Trophoblast cell (in vitro differentiated cells and primary cell): ENCODE data around the gene ESYT2.

Source experiments
- DNase-seq, 2 donors: peaks; one replicate each; pipeline ENCODE4 v3.0.0-alpha.2; 2016
- H2AFZ ChIP-seq: 2 replicates; pipeline ENCODE4 v1.6.1; 2013; ENCODE audit warnings: low read length, moderate library complexity, mild to moderate bottlenecking; ENCODE audit not compliant: insufficient read depth, poor library complexity
- H2AK5ac ChIP-seq: 2 replicates; pipeline ENCODE4 v1.6.1; 2013; ENCODE audit warnings: mild to moderate bottlenecking, low read length
- H2BK120ac ChIP-seq: 2 replicates; pipeline ENCODE4 v1.6.1; 2013; ENCODE audit warnings: low read length, mild to moderate bottlenecking, moderate library complexity; ENCODE audit not compliant: insufficient read depth, poor library complexity
- H2BK12ac ChIP-seq: 2 replicates; pipeline ENCODE4 v1.6.1; 2013; ENCODE audit warnings: mild to moderate bottlenecking, low read length, moderate library complexity
- H2BK5ac ChIP-seq: 2 replicates; pipeline ENCODE4 v1.6.1; 2013; ENCODE audit warnings: low read length, low read depth, moderate library complexity, mild to moderate bottlenecking; ENCODE audit not compliant: poor library complexity
- H3K14ac ChIP-seq: 2 replicates; pipeline ENCODE4 v1.6.1; 2013; ENCODE audit warnings: mild to moderate bottlenecking, low read length
- H3K18ac ChIP-seq: 2 replicates; pipeline ENCODE4 v1.6.1; 2013; ENCODE audit warnings: mild to moderate bottlenecking, low read length
- H3K23ac ChIP-seq: 2 replicates; pipeline ENCODE4 v1.6.1; 2013; ENCODE audit warnings: low read length
- H3K27ac ChIP-seq: 2 replicates; pipeline ENCODE4 v1.5.1; 2013; ENCODE audit warnings: low read depth, mild to moderate bottlenecking, inconsistent platforms, low read length, moderate library complexity
- H3K27me3 ChIP-seq: 2 replicates; pipeline ENCODE4 v1.6.1; 2013; ENCODE audit warnings: inconsistent platforms, mild to moderate bottlenecking, low read length, moderate library complexity; ENCODE audit not compliant: insufficient read depth
- H3K36me3 ChIP-seq, 2 experiments: 1 replicate in 1 of 2; 2 replicates in 1 of 2; pipeline ENCODE4 v1.6.1; 2013; ENCODE audit warnings: low read length in 2 of 2, mild to moderate bottlenecking in 2 of 2, moderate library complexity in 1 of 2; ENCODE audit not compliant: insufficient read depth in 2 of 2, control insufficient read depth in 1 of 2
- H3K4ac ChIP-seq: 2 replicates; pipeline ENCODE4 v1.6.1; 2013; ENCODE audit warnings: low read depth, mild to moderate bottlenecking, low read length, moderate library complexity
- H3K4me1 ChIP-seq, 2 experiments: 1 replicate in 1 of 2; 2 replicates in 1 of 2; pipeline ENCODE4 v1.6.1; 2013; ENCODE audit warnings: low read length in 2 of 2, mild to moderate bottlenecking in 2 of 2, moderate library complexity in 1 of 2; ENCODE audit not compliant: insufficient read depth in 2 of 2, control insufficient read depth in 1 of 2
- H3K4me2 ChIP-seq: 2 replicates; pipeline ENCODE4 v1.6.1; 2013; ENCODE audit warnings: inconsistent platforms, mild to moderate bottlenecking, low read length, moderate library complexity
- H3K4me3 ChIP-seq: 2 replicates; pipeline ENCODE4 v1.5.1; 2013; ENCODE audit warnings: mild to moderate bottlenecking, low read depth, low read length, inconsistent platforms
- H3K79me1 ChIP-seq: one replicate; pipeline ENCODE4 v1.6.1; 2013; ENCODE audit warnings: low read length
- H3K79me2 ChIP-seq: 2 replicates; pipeline ENCODE4 v1.6.1; 2013; ENCODE audit warnings: low read length, mild to moderate bottlenecking; ENCODE audit not compliant: control insufficient read depth, insufficient read depth, poor library complexity
- H3K9ac ChIP-seq: 2 replicates; pipeline ENCODE4 v1.6.1; 2013; ENCODE audit warnings: mild to moderate bottlenecking, low read length
- H3K9me3 ChIP-seq: 2 replicates; pipeline ENCODE4 v1.6.1; 2013; ENCODE audit warnings: low read depth, mild to moderate bottlenecking, control low read depth, inconsistent platforms, low read length; ENCODE audit not compliant: insufficient read depth
- H4K12ac ChIP-seq: 2 replicates; pipeline ENCODE4 v1.6.1; 2013; ENCODE audit warnings: low read depth, mild to moderate bottlenecking, low read length, moderate library complexity
- H4K8ac ChIP-seq: 2 replicates; pipeline ENCODE4 v1.6.1; 2013; ENCODE audit warnings: low read depth, mild to moderate bottlenecking, low read length, moderate library complexity
- H4K91ac ChIP-seq: one replicate; pipeline ENCODE4 v1.6.1; 2013; ENCODE audit warnings: low read depth, mild to moderate bottlenecking, low read length, moderate library complexity
- WGBS: extraction: QIAGEN DNeasy Blood & Tissue Kit; methylation state at CpG from one replicate; pipeline ENCODE4 v1.1.7; 2013; ENCODE audit warnings: missing lambda C conversion rate; ENCODE audit not compliant: insufficient read length, insufficient coverage; ENCODE audit errors: extremely low coverage; 5-methylcytosine and 5-hydroxymethylcytosine counted together

Gene ESYT2

GRCh38 chr7:158809596-158809995 lies 19.7 kb downstream of the ESYT2 start:
- Histone ChIP-seq H3K27ac (no peak overlapping the region), H3K79me1 (peaks cover 10% of the 10 kb centered on the region), H3K36me3 (peaks cover 6 to 8% of the 10 kb centered on the region in 2 experiments), H4K91ac (no peak overlapping the region), H2AK5ac (no peak overlapping the region), H2BK12ac (no peak overlapping the region), H2BK120ac (no peak overlapping the region), H4K12ac (no peak overlapping the region), H2AFZ (no peak overlapping the region), H3K4me3 (no peak overlapping the region), H3K4ac (no peak overlapping the region), H4K8ac (no peak overlapping the region), H3K9me3 (peaks cover 1% of the 10 kb centered on the region), H3K27me3 (no peaks in the 10 kb centered on the region), H3K79me2 (peaks cover 17% of the 10 kb centered on the region), H3K4me1 (peaks cover 12 to 16% of the 10 kb centered on the region in 2 experiments), H2BK5ac (no peak overlapping the region), H3K9ac (no peak overlapping the region), H3K4me2 (no peak overlapping the region), H3K14ac (no peak overlapping the region), H3K18ac (no peak overlapping the region), H3K23ac (no peak overlapping the region)
- no CpG with 5 or more reads among the region's 1 CpG for WGBS
- no peak for DNase-seq

GRCh38 chr7:158808126-158808525 lies 21.2 kb downstream of the ESYT2 start:
- Histone ChIP-seq H2BK12ac (peak overlapping the region; percentile 79), H3K4ac (peak overlapping the region; percentile 13), H3K9me3 (peaks cover 5% of the 10 kb centered on the region), H3K36me3 (peaks cover 9 to 11% of the 10 kb centered on the region in 2 experiments), H2AFZ (no peak overlapping the region), H4K91ac (no peak overlapping the region), H3K4me1 (peaks cover 10 to 17% of the 10 kb centered on the region in 2 experiments), H3K27me3 (no peaks in the 10 kb centered on the region), H2BK120ac (no peak overlapping the region), H3K18ac (peak overlapping the region; percentile 68), H3K23ac (no peak overlapping the region), H3K79me2 (peaks cover 15% of the 10 kb centered on the region), H4K8ac (no peak overlapping the region), H3K9ac (no peak overlapping the region), H3K4me3 (no peak overlapping the region), H4K12ac (no peak overlapping the region), H2AK5ac (no peak overlapping the region), H3K27ac (no peak overlapping the region), H3K4me2 (no peak overlapping the region), H2BK5ac (no peak overlapping the region), H3K14ac (no peak overlapping the region), H3K79me1 (peaks cover 12% of the 10 kb centered on the region)
- WGBS, result no CpG with 5 or more reads among the region's 18 CpGs
- no peak for DNase-seq

GRCh38 chr7:158805937-158806336 lies 23.4 kb downstream of the ESYT2 start:
- Histone ChIP-seq H3K4me2 (no peak overlapping the region), H4K91ac (no peak overlapping the region), H4K12ac (no peak overlapping the region), H2BK12ac (peak overlapping the region; percentile 5), H2BK5ac (no peak overlapping the region), H3K4ac (no peak overlapping the region), H3K9ac (no peak overlapping the region), H3K18ac (peak overlapping the region; percentile 19), H3K36me3 (peaks cover 9 to 11% of the 10 kb centered on the region in 2 experiments), H3K79me2 (peaks cover 12% of the 10 kb centered on the region), H3K9me3 (peaks cover 5% of the 10 kb centered on the region), H3K14ac (no peak overlapping the region), H2AK5ac (no peak overlapping the region), H4K8ac (no peak overlapping the region), H3K27ac (no peak overlapping the region), H3K4me3 (no peak overlapping the region), H3K23ac (no peak overlapping the region), H2AFZ (no peak overlapping the region), H3K79me1 (peaks cover 11% of the 10 kb centered on the region), H3K27me3 (no peaks in the 10 kb centered on the region), H3K4me1 (peaks cover 7 to 12% of the 10 kb centered on the region in 2 experiments), H2BK120ac (no peak overlapping the region)
- no CpG with 5 or more reads among the region's 21 CpGs for WGBS
- no peak for DNase-seq

- Histone ChIP-seq H2AFZ (no peak overlapping the region), H2BK120ac (no peak overlapping the region), H3K79me1 (peaks cover 11% of the 10 kb centered on the region), H3K4me3 (no peak overlapping the region), H3K23ac (no peak overlapping the region), H3K9ac (no peak overlapping the region), H3K36me3 (peaks cover 9 to 11% of the 10 kb centered on the region in 2 experiments), H4K91ac (no peak overlapping the region), H4K12ac (no peak overlapping the region), H3K4me1 (peaks cover 7 to 14% of the 10 kb centered on the region in 2 experiments), H3K4me2 (no peak overlapping the region), H3K4ac (no peak overlapping the region), H2BK5ac (no peak overlapping the region), H3K27ac (no peak overlapping the region), H3K14ac (no peak overlapping the region), H2AK5ac (no peak overlapping the region), H3K27me3 (no peaks in the 10 kb centered on the region), H3K9me3 (peaks cover 5% of the 10 kb centered on the region), H3K18ac (no peak overlapping the region), H2BK12ac (no peak overlapping the region), H3K79me2 (peaks cover 11% of the 10 kb centered on the region), H4K8ac (no peak overlapping the region)
- no CpG with 5 or more reads among the region's 2 CpGs for WGBS
- DNase-seq, result no peak
Observed at GRCh38 chr7:158805414-158805813, 23.9 kb downstream of the ESYT2 start.
